ENCODE measurements around the gene EPX.

GRCh38 chr17:58153046-58153445, 39.5 kb upstream of the EPX start:
- TF ChIP-seq CTCF (conservative IDR thresholded peaks at IDR 0.05; ENCODE audit: low read depth, low read length) (no peak), EZH2 (IDR thresholded peaks at IDR 0.05; ENCODE audit: borderline replicate concordance, low read depth, low read length, poor library complexity, severe bottlenecking) (no peak)

Measured in A673 (cell line).